GM18511 (cell line): ENCODE data around the gene ZEB2.
A peak's percentile ranks its signal among the peaks of the same experiment; 100 is the strongest.

Experiments used
- ATAC-seq: cut with Tn5 transposase; IDR thresholded peaks from one replicate; pipeline ENCODE4 v1.9.1; 2021; ENCODE audit warnings: mild to moderate bottlenecking, moderate library complexity; ENCODE audit not compliant: unreplicated experiment

Gene ZEB2

DNA sequence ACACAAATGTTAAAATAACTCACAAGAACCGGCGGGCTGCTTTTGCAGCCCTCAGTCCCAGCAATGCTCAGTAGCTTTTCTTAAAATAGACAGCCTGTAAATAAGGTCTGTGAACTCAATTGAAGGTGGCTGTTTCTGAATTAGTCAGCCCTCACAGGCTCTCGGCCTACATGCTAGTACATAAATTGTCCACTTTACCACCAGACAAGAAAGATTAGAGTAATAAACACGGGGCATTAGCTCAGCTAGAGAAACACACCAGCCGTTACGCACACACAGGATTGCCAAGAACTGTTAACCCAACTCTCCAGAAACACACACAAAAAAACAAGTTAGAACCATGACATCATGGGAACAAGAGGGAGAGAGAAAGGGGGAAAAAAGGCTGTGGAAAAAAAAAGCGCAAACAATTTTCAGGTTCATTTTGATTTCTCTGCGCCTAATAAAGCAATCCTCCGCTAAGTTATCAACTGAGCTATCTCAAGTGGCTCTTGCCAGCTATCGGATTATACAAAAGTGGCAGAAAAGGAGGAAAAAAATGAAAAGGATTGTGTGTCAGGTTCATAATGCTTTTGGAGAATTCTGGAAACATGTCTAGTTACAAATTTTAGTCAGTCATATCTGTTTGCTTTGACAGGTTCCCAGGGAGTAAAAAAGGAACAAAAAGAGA lies 89.1 kb downstream of the ZEB2 start:
- peak; percentile 95 for ATAC-seq

DNA sequence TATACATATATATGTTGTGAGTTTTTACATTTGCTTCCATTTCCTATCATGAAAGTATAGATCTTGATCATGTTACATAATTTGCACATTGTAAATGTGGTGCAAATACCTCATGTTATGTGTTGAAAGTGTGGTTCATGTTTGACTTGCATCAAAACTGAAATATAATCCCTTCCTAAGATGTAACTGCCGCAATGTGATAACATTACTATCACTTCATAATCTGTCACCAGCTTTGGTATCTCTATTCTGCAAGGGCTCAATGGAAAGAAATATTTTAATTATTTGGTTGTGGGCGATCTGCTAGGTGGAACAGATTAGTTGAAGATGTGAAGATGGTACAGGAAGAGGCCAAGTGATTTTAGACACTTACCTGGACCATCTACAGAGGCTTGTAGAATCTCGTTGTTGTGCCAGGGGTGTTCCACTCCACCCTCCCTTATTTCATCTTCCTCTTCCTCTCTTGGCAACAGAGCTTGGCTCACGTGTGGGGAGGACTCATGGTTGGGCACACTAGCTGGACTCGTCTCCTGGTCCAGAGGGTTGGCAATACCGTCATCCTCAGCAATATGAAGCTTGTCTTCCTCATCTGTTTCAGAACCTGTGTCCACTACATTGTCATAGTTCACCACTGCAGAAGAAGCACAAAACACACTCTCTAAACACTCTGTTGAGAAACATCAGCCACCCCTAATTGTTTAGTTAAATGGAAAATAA lies 90.4 kb downstream of the ZEB2 start:
- no peak for ATAC-seq

DNA sequence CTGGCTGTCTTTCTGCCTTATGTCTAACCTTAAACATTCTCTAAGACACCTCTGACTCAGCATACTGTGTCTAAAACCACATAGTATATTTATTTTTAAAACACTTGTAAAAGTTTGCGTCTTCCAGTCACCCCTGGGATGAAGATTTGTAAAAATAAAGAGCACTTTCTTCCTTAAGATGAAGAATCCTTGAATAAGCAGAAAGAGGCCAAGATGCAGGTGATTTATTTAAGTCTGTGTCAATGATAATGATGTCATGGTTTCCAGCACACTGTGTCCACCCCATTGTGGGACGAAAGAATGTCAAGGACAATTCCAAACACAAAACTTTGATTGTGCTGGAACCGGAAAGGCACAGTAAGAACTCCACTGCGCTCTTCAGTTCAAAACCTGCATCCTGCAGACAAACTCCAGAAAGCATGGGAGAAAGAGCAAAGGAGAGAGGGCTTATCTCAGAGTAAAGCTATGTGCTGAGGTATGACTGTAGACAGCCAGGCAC lies 92.9 kb downstream of the ZEB2 start:
- ATAC-seq, result no peak

DNA sequence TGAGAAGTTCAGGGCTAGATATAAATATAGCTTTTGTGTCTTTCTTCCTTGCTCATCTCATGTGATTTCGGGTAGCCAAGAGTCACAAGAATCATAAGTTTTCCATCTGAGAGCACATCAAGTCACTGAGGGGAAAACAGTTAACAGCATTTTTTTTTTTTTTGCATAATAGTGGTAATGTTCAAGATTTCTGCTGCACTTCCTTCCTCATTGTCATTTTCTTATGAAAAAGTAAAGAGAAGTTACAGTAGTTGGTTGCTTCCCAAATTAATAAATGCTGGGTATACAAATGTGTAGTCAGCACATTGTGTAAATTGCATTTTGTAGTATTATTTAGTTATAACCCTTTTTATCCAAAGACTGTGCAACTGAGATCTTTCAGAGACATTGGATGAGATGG lies 93.6 kb downstream of the ZEB2 start:
- ATAC-seq, result no peak

DNA sequence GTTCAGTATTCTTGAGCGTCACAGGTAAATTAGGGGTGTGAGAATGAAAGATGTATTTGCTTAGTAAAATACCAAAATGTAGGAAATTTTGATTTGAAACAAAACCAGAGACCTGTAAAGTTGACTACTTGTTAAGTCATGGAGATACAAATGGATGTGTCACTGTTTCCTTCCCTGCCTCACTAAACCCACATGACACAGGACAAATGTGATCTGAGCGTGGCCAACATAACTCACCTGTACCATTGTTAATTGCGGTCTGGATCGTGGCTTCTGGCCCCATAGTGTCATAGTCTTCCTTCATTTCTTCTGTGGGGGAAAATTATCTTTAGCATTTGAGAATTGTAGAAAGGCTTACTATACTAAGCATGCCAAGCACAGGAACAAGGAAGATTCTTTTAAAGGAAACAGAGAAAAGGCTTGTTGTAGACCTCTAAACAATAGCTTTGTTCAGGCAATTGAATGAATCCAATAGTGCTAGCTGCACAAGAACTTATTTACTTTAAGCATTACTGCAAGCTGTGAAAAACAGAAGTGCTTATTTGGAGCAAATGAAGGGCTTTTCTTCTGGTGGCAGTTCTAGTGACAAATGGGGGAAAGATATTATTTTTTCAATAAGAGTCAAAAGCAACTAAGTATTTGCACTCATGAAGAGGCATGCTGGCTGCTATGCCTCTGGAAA lies 95.2 kb downstream of the ZEB2 start:
- no peak for ATAC-seq

DNA sequence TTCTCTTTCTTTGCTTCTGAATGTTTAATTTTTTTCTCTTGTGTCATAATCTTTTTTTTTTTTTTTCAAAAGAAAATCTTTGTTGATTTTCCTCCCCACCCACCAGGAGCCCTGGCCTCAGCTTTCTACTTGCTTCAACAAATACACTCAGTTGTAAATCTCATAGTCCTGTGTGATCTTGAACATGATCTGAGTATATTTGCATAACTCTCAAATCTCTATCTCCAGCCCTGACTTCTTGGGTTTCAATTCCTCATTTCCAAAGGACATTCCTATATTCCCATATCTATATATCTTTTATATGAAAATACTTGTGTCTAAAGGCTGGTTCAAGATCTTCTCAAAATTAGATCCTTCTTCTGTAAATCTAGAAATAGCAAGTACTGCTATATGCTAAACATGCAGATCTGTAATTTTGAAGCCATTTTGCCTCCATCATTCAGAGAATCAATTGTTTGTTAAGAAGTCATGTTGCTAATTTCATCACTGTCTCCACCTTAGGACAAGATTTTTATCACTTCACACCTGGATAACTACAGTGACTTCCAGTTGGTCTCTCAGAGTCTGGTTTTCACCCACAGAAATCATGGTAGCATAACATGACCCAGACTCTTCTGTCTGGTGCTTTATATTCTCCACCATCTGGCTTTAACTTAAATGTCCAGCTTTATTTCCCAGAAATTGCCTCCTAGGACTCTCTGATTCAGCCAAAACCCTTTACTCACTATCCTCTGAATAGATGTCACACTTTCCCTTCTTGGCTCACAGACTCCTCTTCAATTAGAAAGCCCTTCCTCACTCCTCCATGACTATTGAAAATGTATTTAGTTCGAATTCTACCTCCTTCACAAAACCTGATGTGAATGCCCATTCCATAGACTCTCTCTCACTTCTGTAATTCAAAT lies 98.1 kb downstream of the ZEB2 start:
- ATAC-seq, result no peak

DNA sequence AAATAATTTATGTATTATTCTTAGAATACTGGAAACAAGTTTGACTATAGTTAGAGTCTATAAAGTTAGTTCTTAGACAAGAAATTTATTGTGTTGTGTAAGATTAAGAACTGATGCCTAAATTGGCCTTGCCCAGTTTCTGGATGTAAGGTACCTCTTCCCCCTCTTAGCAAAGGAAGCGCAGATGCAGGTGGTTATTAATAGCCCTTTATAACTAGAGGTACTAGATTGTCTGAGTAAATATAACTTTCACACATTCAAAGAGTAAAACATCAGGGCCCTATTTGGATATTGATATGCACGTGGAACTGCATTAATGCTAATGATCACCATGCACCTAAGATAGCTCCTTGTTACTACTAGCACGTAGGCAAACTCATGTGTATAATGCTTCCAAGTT lies 100.7 kb downstream of the ZEB2 start:
- no peak for ATAC-seq

DNA sequence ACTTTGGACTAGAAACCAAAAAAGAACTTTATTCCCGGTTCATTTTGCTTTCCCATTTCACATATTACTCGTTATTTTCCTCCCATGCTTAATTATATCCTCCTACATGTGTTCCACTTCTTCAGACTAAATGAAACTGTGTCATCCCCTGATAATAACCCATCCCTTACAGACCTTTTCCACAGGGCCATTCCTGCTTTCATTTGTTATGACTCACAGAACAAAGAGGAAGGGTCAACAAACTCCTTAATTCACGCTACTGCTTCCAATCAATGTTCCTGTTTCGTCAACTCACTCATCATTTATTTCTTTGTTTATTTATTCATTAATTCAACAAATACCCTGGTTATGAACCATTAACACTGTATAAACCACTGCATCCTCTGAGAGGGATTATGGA lies 104.5 kb downstream of the ZEB2 start:
- no peak for ATAC-seq

DNA sequence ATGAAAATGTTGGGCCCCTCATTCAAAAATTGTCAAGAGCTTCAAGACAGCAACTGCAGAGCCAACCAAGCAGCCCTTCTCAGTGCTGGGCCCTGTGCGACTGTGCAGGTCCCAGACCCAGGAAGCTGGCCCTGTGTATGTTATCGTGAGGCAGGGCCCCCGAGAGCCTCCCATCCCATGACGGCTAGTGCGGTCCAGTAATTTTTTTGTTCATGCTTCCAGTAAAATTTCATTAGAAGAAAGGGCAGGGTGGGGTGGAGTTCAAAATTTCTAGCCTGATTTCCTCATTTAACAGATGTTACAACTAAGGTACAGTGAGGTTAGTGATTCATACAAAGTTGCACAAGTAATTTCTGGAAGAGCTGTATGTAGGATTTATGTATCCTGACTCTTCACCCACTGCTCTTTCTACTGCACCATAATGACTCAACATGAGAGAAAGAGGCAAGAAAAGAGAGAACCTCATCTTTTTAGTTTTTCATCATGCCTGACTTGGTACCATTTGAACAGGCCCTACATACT lies 105.5 kb downstream of the ZEB2 start:
- peak; percentile 88 for ATAC-seq

DNA sequence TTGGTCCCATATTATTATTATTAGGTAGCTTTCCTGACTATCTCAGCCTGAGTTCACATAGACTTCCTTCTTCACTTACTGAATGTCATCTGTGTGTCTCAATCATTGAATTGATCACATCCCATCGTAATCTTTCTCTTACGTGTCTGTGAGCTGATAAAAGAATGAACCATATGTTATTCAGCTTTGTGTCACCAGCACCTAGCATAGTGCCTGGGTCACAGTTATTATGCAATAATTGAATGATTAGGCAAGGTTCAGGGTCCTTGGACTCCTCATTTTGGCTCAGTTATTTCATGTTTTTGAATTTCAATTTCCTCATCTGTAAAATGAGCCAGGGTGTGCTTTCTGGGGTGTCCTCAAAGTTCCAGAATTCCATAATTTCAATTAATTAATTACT lies 107.2 kb downstream of the ZEB2 start:
- ATAC-seq, result no peak

DNA sequence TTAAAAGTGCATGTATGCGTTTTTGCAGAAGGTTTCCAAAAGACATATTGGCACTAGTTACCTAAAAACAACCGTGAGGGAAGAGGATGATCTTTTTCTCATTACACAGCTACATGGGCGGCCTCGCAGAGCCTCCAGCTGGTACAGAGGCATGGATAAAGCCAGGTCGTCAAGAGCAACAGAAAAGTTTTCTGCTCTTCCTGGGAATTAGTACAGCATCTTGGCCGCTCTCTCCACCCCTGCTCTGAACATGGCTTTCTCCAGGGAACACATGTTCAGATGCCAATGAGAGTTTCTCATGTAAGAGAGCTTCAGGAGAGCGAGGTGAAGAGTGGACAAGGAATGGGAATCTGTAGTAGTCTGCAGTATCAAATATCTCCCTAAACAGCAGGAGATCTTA lies 108.4 kb downstream of the ZEB2 start:
- ATAC-seq, result no peak

DNA sequence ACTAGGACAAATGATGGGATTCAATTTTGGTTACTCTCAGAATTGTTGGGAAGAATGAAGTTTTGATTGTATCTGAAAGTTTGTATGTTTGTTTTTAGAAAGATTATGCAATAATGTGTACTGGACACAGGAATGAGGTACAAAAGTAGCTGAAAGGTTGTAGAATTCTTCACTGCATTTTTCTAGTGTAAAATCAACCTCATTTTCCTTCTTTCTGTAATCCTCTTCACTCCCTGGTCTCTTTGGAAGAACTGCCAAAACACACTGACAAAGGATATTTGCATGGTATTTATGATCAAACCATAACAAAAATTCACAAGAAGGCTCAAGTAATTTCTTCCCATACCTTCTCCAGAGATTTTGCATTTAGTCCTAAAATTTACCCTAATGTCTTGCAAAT lies 110.7 kb downstream of the ZEB2 start:
- no peak for ATAC-seq

DNA sequence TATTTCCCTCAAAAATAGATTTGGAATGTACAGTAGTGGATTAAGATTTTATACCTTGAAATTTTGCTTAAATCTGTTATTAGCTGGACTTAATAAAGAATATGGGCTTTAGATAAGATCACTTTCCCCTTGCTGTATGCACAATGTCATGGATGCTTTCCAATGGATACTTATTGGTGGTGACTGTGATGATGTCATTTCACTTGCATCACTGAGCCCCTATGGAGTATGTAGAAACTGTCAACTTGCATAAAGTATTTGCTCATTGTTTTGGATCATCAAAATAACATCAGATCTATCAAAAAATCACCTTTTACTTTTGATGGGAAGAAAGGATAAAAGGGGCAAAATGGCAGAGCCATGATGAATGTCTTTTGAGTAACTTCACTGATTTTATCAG lies 112.7 kb downstream of the ZEB2 start:
- ATAC-seq, result no peak

DNA sequence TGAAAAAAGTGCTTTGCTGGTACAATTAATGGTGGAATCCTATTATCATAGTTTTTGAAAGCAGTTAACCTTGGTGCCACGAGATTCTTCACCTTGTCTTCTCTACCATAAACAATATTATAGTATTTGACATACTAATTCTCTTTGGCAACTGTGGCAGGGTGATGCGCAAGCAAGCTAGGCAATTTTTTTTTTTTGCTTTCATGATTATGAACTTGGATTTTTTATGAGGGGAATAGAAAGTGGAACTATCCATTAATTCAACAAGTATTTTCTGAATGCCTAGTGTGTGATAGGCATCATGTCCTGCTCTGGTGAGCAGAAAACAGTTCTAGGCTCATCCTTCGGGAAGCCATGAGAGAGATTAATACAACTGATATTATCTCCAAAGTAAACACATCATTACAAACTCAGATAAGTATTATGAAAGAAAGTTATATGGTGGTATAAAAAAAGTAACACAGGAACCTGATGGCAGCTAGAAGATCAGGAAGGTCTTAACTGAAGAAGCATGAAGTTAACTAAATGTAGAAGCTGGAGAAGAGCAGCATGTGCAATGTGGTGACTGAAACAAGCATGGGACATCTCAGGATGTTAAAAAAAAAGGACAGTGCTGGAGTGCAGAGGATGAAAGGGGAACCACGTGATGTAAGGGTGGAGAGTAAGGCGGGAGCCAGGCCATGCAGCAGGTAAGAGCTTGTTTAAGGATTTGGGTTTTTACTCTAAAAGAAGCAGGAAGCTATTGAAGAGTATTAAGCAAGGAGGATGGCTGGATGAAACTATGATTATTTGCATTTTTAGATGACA lies 113.7 kb downstream of the ZEB2 start:
- no peak for ATAC-seq

DNA sequence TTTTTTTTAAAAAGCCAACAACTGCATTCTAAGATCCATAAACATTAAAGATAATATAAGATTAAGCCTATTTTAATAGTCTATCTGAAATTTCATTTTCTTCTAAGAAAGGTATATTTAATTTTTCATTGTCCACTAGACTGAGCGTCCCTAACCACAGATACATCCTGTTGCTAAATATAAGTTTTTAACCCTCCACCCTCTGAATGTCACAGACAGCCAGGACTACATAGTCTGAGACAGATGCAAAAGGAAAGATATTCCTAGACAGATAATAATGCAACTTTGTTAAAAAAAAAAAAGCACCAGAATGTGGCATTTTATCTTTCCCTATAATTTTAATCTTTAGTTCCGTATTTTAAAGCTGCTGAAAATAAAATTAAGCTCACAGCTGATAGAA lies 114.6 kb downstream of the ZEB2 start:
- ATAC-seq, result no peak

DNA sequence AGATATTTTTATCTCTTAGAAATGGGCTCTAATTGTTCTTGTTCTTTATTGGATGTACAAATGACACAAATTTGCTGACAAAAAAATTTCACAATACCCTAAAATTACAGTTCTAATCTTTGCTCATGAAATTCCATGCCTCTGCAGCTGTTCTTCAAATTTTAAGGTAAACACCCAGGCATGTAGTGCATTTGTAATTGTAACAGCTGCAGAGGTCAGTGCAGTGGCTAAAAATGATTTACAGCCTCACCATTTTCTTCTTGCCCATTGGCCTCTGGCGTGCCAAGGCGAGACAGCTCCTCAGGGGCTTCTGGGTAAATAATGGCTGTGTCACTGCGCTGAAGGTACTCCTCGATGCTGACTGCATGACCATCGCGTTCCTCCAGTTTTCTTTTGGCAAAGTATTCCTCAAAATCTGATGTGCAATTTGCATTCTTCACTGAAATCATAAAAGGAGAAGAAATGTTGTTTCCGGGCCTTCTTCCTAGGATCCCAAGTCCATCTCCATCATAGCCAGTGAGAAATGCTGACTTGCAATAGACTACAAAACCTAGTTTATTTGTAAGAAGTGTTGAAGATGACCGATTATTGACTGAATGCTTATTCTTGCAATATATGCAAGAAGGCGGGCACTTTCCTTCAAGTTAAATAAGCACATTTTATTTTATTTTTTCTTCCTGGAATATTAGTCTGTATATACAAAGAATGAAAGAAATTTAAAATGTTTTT lies 115.2 kb downstream of the ZEB2 start:
- ATAC-seq, result no peak

DNA sequence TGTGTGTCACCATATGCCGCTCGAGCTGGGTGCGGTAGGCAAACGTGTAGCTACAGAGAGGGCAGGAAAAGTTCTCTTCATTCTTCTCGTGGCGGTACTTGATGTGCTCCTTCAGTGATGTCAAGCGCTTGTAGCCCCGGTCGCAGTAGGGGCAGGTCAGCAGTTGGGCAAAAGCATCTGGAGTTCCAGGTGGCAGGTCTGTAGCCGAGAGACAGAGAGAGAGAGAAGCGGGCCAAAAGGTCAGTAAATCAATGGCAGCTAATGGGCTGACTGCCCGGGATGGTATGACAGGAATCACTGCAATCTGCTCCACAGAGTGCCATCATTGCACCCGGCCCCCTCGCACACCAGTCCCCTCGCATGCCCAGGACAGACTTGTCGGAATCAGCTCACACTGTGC lies 116.0 kb downstream of the ZEB2 start:
- no peak for ATAC-seq

DNA sequence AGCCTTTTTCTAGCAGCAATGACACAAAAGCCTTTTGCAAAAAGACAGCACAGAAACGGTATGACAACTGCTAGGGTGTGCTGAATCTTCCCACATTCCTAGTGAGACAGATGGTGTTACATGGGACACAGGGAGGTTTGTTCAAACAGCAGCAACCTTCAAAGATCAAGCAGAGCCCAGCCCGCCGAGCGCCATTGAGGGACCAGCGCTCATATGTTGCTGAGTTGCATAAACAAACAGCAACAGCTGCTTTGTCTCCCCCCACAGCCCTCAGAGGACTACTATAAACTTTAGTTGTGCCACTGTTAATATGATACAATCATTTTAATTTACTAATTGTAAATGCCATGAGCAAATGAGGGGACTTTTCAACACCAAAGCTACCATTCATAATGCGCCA lies 117.7 kb downstream of the ZEB2 start:
- no peak for ATAC-seq

DNA sequence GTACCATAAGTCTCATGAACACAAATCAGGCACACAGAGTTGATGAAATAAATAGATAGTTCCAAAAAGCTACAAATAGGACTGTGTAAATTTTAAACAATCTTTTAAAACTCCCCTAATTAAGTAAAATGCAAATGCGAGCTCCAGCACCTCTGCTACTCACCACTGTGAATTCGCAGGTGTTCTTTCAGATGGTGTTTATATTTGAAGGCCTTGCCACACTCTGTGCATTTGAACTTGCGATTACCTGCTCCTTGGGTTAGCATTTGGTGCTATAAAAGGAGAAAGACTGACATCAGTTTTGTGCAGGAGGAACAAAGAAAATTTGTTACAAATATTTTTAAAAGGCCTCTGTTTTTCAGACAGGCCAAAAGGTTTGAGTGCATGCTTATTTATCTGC lies 118.9 kb downstream of the ZEB2 start:
- ATAC-seq, result no peak
